IMR-90 (cell line): Measurements from ENCODE around the gene NEURL1B. TPM values are rescaled to one million over a fixed set of nuclear protein-coding genes. Genes with fewer than 3 reads are reported as not detected.
A peak's percentile ranks its signal among the peaks of the same experiment; 100 is the strongest.

Experiments
- ATAC-seq: fragments of 200-7000 bp; cut with Tn5 transposase; 2 replicates; pipeline ENCODE4 v1.9.1; 2020; ENCODE audit warnings: low read depth, mild to moderate bottlenecking, moderate library complexity
- BruUV-seq: library from RNA; stranded (reverse); fragments of 400-500 nt; replicated peaks from 2 replicates; lab custom pipeline; 2021; lab: Mats Ljungman, UMichigan
- CTCF ChIA-PET: fragments of 300-600 bp; formaldehyde crosslinking; extraction: SDS; loops from one replicate; lab custom pipeline; 2021; ENCODE audit warnings: antibody characterized with exemption; lab: Yijun Ruan, JAX
- POLR2A ChIA-PET: fragments of 300-600 bp; sonication (Branson Sonifier 250); formaldehyde crosslinking; loops from one replicate; lab custom pipeline; 2022; ENCODE audit warnings: antibody characterized with exemption; ENCODE audit not compliant: unreplicated experiment; lab: Charles Lee
- DNase-seq: peaks from one replicate; pipeline ENCODE4 v3.0.0; 2013
- H2AFZ ChIP-seq: replicated peaks from 2 replicates; pipeline ENCODE3; 2013; ENCODE audit warnings: low read length, mild to moderate bottlenecking; ENCODE audit not compliant: poor library complexity
- H2AK5ac ChIP-seq: 2 replicates; pipeline ENCODE4 v1.6.1; 2013; ENCODE audit warnings: low read depth, low read length, inconsistent platforms
- H2AK9ac ChIP-seq: replicated peaks from 2 replicates; pipeline ENCODE3; 2013; ENCODE audit warnings: mild to moderate bottlenecking, low read depth, low read length, moderate library complexity; ENCODE audit not compliant: poor library complexity
- H2BK120ac ChIP-seq: 2 replicates; pipeline ENCODE4 v1.6.1; 2013; ENCODE audit warnings: low read depth, low read length, inconsistent platforms
- H2BK15ac ChIP-seq: 3 replicates; pipeline ENCODE4 v1.6.1; 2013; ENCODE audit warnings: low read depth, low read length, inconsistent platforms
- H2BK20ac ChIP-seq: 2 replicates; pipeline ENCODE4 v1.6.1; 2013; ENCODE audit warnings: low read depth, mild to moderate bottlenecking, inconsistent platforms, low read length, moderate library complexity
- H2BK5ac ChIP-seq: 2 replicates; pipeline ENCODE4 v1.6.1; 2013; ENCODE audit warnings: mild to moderate bottlenecking, low read depth, low read length, inconsistent platforms; ENCODE audit not compliant: poor library complexity, severe bottlenecking
- H3K14ac ChIP-seq: replicated peaks from 2 replicates; pipeline ENCODE4 v1.6.1; 2013; ENCODE audit warnings: low read depth, low read length, inconsistent platforms
- H3K18ac ChIP-seq: 2 replicates; pipeline ENCODE4 v1.6.1; 2013; ENCODE audit warnings: low read depth, low read length, control low read depth
- H3K23ac ChIP-seq: 2 replicates; pipeline ENCODE4 v1.6.1; 2013; ENCODE audit warnings: low read depth, low read length, inconsistent platforms
- H3K27ac ChIP-seq: 2 replicates; pipeline ENCODE4 v1.5.1; 2013; ENCODE audit warnings: mild to moderate bottlenecking, control low read depth, low read length; ENCODE audit not compliant: insufficient read depth
- H3K27me3 ChIP-seq: 2 replicates; pipeline ENCODE4 v1.6.1; 2013; ENCODE audit warnings: low read length; ENCODE audit not compliant: control insufficient read depth, insufficient read depth
- H3K36me3 ChIP-seq: 2 replicates; pipeline ENCODE4 v1.6.1; 2013; ENCODE audit warnings: low read length, mixed read lengths; ENCODE audit not compliant: control insufficient read depth, insufficient read depth
- H3K4ac ChIP-seq: 2 replicates; pipeline ENCODE4 v1.6.1; 2013; ENCODE audit warnings: low read depth, low read length, inconsistent platforms
- H3K4me1 ChIP-seq: 2 replicates; pipeline ENCODE4 v1.6.1; 2013; ENCODE audit warnings: low read length, mixed read lengths; ENCODE audit not compliant: control insufficient read depth, insufficient read depth
- H3K4me2 ChIP-seq: 2 replicates; pipeline ENCODE4 v1.6.1; 2013; ENCODE audit warnings: low read depth, mild to moderate bottlenecking, control low read depth, low read length, moderate library complexity
- H3K4me3 ChIP-seq: 2 replicates; pipeline ENCODE4 v1.5.1; 2013; ENCODE audit warnings: low read depth, mild to moderate bottlenecking, control low read depth, low read length, moderate library complexity; ENCODE audit not compliant: insufficient read depth
- H3K56ac ChIP-seq: 2 replicates; pipeline ENCODE4 v1.6.1; 2013; ENCODE audit warnings: low read length, inconsistent platforms; ENCODE audit not compliant: insufficient read depth; ENCODE audit errors: extremely low read depth
- H3K79me1 ChIP-seq, 2 experiments: 2 replicates each; pipeline ENCODE4 v1.6.1; 2013; ENCODE audit warnings: low read length in 2 of 2, inconsistent platforms in 1 of 2, low read depth in 1 of 2
- H3K9ac ChIP-seq: 2 replicates; pipeline ENCODE4 v1.6.1; 2013; ENCODE audit warnings: low read depth, low read length, control low read depth
- H3K9me1 ChIP-seq: 2 replicates; pipeline ENCODE4 v1.6.1; 2013; ENCODE audit warnings: low read length, inconsistent platforms; ENCODE audit not compliant: insufficient read depth
- H3K9me3 ChIP-seq: 2 replicates; pipeline ENCODE4 v1.6.1; 2013; ENCODE audit warnings: low read length; ENCODE audit not compliant: control insufficient read depth, insufficient read depth
- H4K20me1 ChIP-seq: 2 replicates; pipeline ENCODE4 v1.6.1; 2013; ENCODE audit warnings: low read length, inconsistent platforms; ENCODE audit not compliant: insufficient read depth
- H4K5ac ChIP-seq: 2 replicates; pipeline ENCODE4 v1.6.1; 2013; ENCODE audit warnings: mild to moderate bottlenecking, low read depth, low read length, control low read depth
- H4K8ac ChIP-seq, 2 experiments: 2 replicates each; pipeline ENCODE4 v1.6.1; 2013; ENCODE audit warnings: low read depth in 2 of 2, low read length in 2 of 2, control low read depth in 1 of 2, inconsistent platforms in 1 of 2
- H4K91ac ChIP-seq: 2 replicates; pipeline ENCODE4 v1.6.1; 2013; ENCODE audit warnings: low read depth, low read length, inconsistent platforms; ENCODE audit not compliant: insufficient read depth
- BHLHE40 ChIP-seq: fragments of 150-350 bp; IDR thresholded peaks from 2 replicates; pipeline ENCODE4 v1.6.1; 2016; ENCODE audit warnings: mild to moderate bottlenecking, low read depth, low read length
- CEBPB ChIP-seq: IDR thresholded peaks from 2 replicates; pipeline ENCODE4 v1.6.1; 2012; ENCODE audit warnings: low read depth, low read length, improper control_type of control experiment
- CHD1 ChIP-seq: IDR thresholded peaks from 2 replicates; pipeline ENCODE4 v1.6.1; 2012; ENCODE audit warnings: low read depth, low read length, improper control_type of control experiment
- FOS ChIP-seq: fragments of 150-350 bp; IDR thresholded peaks from 2 replicates; pipeline ENCODE4 v1.6.1; 2016; ENCODE audit warnings: low read depth, low read length
- MAFK ChIP-seq: IDR thresholded peaks from 2 replicates; pipeline ENCODE4 v1.6.1; 2012; ENCODE audit warnings: low read depth, low read length, improper control_type of control experiment
- MAZ ChIP-seq: IDR thresholded peaks from 2 replicates; pipeline ENCODE4 v1.6.1; 2012; ENCODE audit warnings: low read depth, mild to moderate bottlenecking, low read length, improper control_type of control experiment, moderate library complexity, borderline replicate concordance
- MXI1 ChIP-seq: IDR thresholded peaks from 2 replicates; pipeline ENCODE4 v1.6.1; 2012; ENCODE audit warnings: low read depth, mild to moderate bottlenecking, low read length, moderate library complexity, borderline replicate concordance
- NFE2L2 ChIP-seq: fragments of 150-350 bp; IDR thresholded peaks from 2 replicates; pipeline ENCODE4 v1.6.1; 2016; ENCODE audit warnings: low read depth, mild to moderate bottlenecking, low read length
- POLR2A ChIP-seq: IDR thresholded peaks from 2 replicates; pipeline ENCODE4 v1.6.1; 2012; ENCODE audit warnings: mild to moderate bottlenecking, low read depth, low read length
- RAD21 ChIP-seq: IDR thresholded peaks from 2 replicates; pipeline ENCODE4 v1.6.1; 2012; ENCODE audit warnings: low read length, improper control_type of control experiment
- RCOR1 ChIP-seq: IDR thresholded peaks from 2 replicates; pipeline ENCODE4 v1.6.1; 2012; ENCODE audit warnings: mild to moderate bottlenecking, low read length, improper control_type of control experiment; ENCODE audit not compliant: insufficient replicate concordance
- RFX5 ChIP-seq: IDR thresholded peaks from 2 replicates; pipeline ENCODE4 v1.8.0; 2012; ENCODE audit warnings: low read depth, mild to moderate bottlenecking, low read length, moderate library complexity
- SMC3 ChIP-seq: fragments of 150-350 bp; IDR thresholded peaks from 2 replicates; pipeline ENCODE4 v1.6.1; 2016; ENCODE audit warnings: low read depth, mild to moderate bottlenecking, antibody characterized with exemption, low read length, moderate library complexity
- USF2 ChIP-seq: fragments of 150-350 bp; IDR thresholded peaks from 2 replicates; pipeline ENCODE4 v1.6.1; 2017; ENCODE audit warnings: mild to moderate bottlenecking, antibody characterized with exemption, low read length, low read depth
- WGBS, 2 experiments: methylation state at CpG; one replicate each; pipeline versions ENCODE4 v1.1.5 to v1.1.7; 2013; ENCODE audit warnings: missing lambda C conversion rate in 2 of 2; ENCODE audit not compliant: insufficient read length in 1 of 2; ENCODE audit errors: extremely low coverage in 2 of 2; 5-methylcytosine and 5-hydroxymethylcytosine counted together
- dilution Hi-C: fragments of 300-500 bp; cut with HindIII; formaldehyde crosslinking; loops from one replicate; pipeline ENCODE4 v1.14.3; 2018; ENCODE audit warnings: low sequenced_read_pairs; ENCODE audit not compliant: unreplicated experiment
- in situ Hi-C: fragments of 300-500 bp; cut with MboI; formaldehyde crosslinking; loops from 3 replicates; pipeline ENCODE4 v1.14.3; 2019; ENCODE audit warnings: low sequenced_read_pairs, inconsistent platforms, mixed read lengths
- intact Hi-C: fragments of 100-400 bp; cut with micrococcal nuclease; formaldehyde crosslinking; loops from 2 replicates; pipeline ENCODE4 v1.10.0; 2022
- polyA plus RNA-seq, 3 experiments: library from polyadenylated mRNA; depleted of rRNA; stranded (reverse); fragments of >200 nt; gene quantifications; 2 replicates each; pipeline ENCODE4 v1.2.3, GENCODE V29; 2012; ENCODE audit warnings: low replicate concordance in 1 of 3
- total RNA-seq: library from RNA; depleted of rRNA; stranded (reverse); fragments of >200 nt; gene quantifications from 2 replicates; pipeline ENCODE4 v1.2.3, GENCODE V29; 2012
- TF ChIP-seq, protein P1 (sequence below): conservative IDR thresholded peaks from 2 replicates; pipeline ENCODE4 v1.5.1; 2012; ENCODE audit warnings: mild to moderate bottlenecking, low read depth, low read length, improper control_type of control experiment
- TF ChIP-seq, protein P2 (sequence below): fragments of 150-350 bp; IDR thresholded peaks from 2 replicates; pipeline ENCODE4 v1.6.1; 2016; ENCODE audit warnings: low read depth, mild to moderate bottlenecking, low read length, moderate library complexity, borderline replicate concordance

NEURL1B gene
- total and polyA plus RNA-seq, 2 of the 4 experiments (the other 2 are of a cell fraction) = 1.8 to 2.8 TPM

DNA sequence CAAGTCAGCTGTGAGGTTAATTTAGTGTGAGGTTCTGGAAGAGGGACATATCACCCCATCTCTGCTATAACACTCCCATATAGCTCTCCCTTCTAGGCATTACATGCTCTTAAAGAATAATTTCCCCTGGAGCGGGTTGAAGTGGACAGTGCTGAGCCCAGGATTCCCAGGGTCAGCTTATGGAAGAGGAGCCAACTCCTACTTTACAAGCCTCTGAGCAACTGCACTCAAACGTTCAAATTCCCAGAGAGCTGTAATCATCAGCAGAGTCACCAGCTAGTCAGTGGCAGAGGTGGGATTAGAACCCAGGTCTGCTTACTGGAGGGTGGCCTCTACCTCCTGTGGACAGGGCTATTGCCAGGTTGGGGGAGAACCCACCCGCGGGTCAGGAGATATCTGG lies 1.4 kb downstream of the NEURL1B start:
- no peak overlapping the region for H2BK15ac ChIP-seq
- in situ Hi-C loops (no loop called here), intact Hi-C loops (no loop called here), dilution Hi-C loops (no loop called here)
- no peak overlapping the region for H2BK20ac ChIP-seq
- H3K27ac ChIP-seq = no peak overlapping the region
- no CpG with 5 or more reads among the region's 4 CpGs for WGBS, 2 experiments
- 0 out of 2 replicates have a peak overlapping the region, but pooled peaks have one; percentile 19 for H3K14ac ChIP-seq
- H3K36me3 ChIP-seq = peaks cover 4% of the 10 kb centered on the region; the same call in 1 of the 2 replicates
- BruUV-seq = no TSS peak
- no peak overlapping the region for H3K4ac ChIP-seq
- peaks cover 5% of the 10 kb centered on the region; the same call in 1 of the 2 replicates for H3K4me1 ChIP-seq
- ATAC-seq (no peak), DNase-seq (peak; percentile 26)
- H3K4me3 ChIP-seq = no peak overlapping the region
- peaks cover 8% of the 10 kb centered on the region; the same call in 1 of the 2 replicates for H3K27me3 ChIP-seq
- H3K4me2 ChIP-seq = peak overlapping the region; percentile 2; the same call in 1 of the 2 replicates
- no peak overlapping the region for H2BK5ac ChIP-seq
- no peak overlapping the region for H3K9ac ChIP-seq
- peak overlapping the region; percentile 37; the same call in 1 of the 2 replicates for H2AK5ac ChIP-seq
- no peak overlapping the region for H2AFZ ChIP-seq
- no peak overlapping the region for H3K18ac ChIP-seq
- TF ChIP-seq SMC3 (no peak), POLR2A (no peak), MAZ (no peak), RAD21 (no peak), BHLHE40 (no peak), CEBPB (no peak), FOS (no peak), MXI1 (no peak), USF2 (no peak), CHD1 (no peak), RFX5 (no peak), MAFK (no peak), RCOR1 (no peak), NFE2L2 (no peak)
- TF ChIP-seq, protein P1, sequence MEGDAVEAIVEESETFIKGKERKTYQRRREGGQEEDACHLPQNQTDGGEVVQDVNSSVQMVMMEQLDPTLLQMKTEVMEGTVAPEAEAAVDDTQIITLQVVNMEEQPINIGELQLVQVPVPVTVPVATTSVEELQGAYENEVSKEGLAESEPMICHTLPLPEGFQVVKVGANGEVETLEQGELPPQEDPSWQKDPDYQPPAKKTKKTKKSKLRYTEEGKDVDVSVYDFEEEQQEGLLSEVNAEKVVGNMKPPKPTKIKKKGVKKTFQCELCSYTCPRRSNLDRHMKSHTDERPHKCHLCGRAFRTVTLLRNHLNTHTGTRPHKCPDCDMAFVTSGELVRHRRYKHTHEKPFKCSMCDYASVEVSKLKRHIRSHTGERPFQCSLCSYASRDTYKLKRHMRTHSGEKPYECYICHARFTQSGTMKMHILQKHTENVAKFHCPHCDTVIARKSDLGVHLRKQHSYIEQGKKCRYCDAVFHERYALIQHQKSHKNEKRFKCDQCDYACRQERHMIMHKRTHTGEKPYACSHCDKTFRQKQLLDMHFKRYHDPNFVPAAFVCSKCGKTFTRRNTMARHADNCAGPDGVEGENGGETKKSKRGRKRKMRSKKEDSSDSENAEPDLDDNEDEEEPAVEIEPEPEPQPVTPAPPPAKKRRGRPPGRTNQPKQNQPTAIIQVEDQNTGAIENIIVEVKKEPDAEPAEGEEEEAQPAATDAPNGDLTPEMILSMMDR = no peak
- TF ChIP-seq, protein P2, sequence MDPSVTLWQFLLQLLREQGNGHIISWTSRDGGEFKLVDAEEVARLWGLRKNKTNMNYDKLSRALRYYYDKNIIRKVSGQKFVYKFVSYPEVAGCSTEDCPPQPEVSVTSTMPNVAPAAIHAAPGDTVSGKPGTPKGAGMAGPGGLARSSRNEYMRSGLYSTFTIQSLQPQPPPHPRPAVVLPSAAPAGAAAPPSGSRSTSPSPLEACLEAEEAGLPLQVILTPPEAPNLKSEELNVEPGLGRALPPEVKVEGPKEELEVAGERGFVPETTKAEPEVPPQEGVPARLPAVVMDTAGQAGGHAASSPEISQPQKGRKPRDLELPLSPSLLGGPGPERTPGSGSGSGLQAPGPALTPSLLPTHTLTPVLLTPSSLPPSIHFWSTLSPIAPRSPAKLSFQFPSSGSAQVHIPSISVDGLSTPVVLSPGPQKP = no peak
- 0 out of 2 replicates have a peak overlapping the region, but pooled peaks have one; percentile 38 for H3K23ac ChIP-seq
- peaks cover 26 to 54% of the 10 kb centered on the region in 2 experiments for H3K79me1 ChIP-seq
- H4K5ac ChIP-seq = no peak overlapping the region
- no peaks in the 10 kb centered on the region for H3K9me3 ChIP-seq
- CTCF ChIA-PET = no interaction called here
- POLR2A ChIA-PET = no interaction called here
- no peak overlapping the region for H2BK120ac ChIP-seq
- no peak overlapping the region for H3K56ac ChIP-seq
- H4K8ac ChIP-seq = no peak overlapping the region
- peak overlapping the region; percentile 23 for H2AK9ac ChIP-seq
- peaks cover 7% of the 10 kb centered on the region; the same call in 1 of the 2 replicates for H3K9me1 ChIP-seq
- H4K20me1 ChIP-seq = no peaks in the 10 kb centered on the region
- no peak overlapping the region for H4K91ac ChIP-seq
